ENCODE measurements around the gene CYP4F2. TPM values are rescaled to one million over a fixed set of nuclear protein-coding genes. Genes with fewer than 3 reads are reported as not detected.

CYP4F2 gene
- total and polyA plus RNA-seq, 4 donors = 7.7 to 186 (median 85.2) TPM

DNA sequence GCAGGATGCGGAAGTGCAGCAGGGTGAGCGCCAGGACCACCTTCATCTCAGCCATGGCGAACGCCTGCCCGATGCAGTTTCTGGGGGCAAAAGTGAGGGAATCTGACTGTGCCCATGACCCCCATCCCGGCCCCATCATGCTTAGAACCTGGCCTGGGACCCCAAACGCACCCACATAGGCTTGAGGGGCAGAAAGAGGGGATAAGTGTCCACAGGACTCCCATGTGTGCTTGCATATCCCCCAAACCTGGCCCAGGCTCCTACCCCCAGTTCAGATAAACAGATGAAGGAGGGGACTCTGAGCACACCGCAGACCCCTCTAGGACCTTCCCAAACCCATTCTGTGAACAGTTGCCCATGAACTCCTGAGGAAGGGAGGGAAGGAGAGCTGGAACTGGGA, 16.0 kb upstream of the CYP4F2 start:
- 93% methylated on average over 8 of the region's 8 CpGs for WGBS
- H3K27me3 ChIP-seq (ENCODE audit: control insufficient read depth in 4 of 4, insufficient read depth in 4 of 4, low read length in 3 of 4) = no peaks in the 10 kb centered on the region
- no peak for DNase-seq (ENCODE audit: low spot score)

DNA sequence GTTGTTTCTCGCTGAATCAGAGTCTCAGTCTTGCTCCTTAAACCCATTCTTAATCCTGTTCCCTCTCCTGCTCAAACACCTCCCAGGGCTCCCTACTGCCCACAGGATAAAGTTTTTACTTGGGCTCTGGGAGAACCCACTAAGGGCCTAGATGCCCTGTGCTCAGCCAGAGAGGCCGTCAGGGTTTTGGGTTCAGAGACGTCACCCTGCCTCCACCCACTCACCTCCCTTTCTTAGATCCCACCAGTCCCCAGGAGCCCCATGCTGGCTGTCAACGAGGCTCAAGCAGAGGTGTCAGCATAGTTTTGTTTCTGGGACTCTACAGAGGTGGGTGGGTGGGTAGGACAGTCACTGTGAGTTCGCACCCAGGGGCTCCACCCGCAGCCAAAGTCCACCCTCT, 15.5 kb upstream of the CYP4F2 start:
- no peak overlapping the region for H3K4me3 ChIP-seq (ENCODE audit: low read depth in 1 of 3, low read length in 3 of 3)
- WGBS = 78% methylated on average over 6 of the region's 6 CpGs
- no peaks in the 10 kb centered on the region for H3K9me3 ChIP-seq (ENCODE audit: control insufficient read depth in 4 of 4, low read length in 3 of 4)
- TF ChIP-seq, protein P1, sequence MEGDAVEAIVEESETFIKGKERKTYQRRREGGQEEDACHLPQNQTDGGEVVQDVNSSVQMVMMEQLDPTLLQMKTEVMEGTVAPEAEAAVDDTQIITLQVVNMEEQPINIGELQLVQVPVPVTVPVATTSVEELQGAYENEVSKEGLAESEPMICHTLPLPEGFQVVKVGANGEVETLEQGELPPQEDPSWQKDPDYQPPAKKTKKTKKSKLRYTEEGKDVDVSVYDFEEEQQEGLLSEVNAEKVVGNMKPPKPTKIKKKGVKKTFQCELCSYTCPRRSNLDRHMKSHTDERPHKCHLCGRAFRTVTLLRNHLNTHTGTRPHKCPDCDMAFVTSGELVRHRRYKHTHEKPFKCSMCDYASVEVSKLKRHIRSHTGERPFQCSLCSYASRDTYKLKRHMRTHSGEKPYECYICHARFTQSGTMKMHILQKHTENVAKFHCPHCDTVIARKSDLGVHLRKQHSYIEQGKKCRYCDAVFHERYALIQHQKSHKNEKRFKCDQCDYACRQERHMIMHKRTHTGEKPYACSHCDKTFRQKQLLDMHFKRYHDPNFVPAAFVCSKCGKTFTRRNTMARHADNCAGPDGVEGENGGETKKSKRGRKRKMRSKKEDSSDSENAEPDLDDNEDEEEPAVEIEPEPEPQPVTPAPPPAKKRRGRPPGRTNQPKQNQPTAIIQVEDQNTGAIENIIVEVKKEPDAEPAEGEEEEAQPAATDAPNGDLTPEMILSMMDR (IDR thresholded peaks at IDR 0.05; ENCODE audit: low read depth, low read length, missing input control) = no peak
- TF ChIP-seq, protein P2, sequence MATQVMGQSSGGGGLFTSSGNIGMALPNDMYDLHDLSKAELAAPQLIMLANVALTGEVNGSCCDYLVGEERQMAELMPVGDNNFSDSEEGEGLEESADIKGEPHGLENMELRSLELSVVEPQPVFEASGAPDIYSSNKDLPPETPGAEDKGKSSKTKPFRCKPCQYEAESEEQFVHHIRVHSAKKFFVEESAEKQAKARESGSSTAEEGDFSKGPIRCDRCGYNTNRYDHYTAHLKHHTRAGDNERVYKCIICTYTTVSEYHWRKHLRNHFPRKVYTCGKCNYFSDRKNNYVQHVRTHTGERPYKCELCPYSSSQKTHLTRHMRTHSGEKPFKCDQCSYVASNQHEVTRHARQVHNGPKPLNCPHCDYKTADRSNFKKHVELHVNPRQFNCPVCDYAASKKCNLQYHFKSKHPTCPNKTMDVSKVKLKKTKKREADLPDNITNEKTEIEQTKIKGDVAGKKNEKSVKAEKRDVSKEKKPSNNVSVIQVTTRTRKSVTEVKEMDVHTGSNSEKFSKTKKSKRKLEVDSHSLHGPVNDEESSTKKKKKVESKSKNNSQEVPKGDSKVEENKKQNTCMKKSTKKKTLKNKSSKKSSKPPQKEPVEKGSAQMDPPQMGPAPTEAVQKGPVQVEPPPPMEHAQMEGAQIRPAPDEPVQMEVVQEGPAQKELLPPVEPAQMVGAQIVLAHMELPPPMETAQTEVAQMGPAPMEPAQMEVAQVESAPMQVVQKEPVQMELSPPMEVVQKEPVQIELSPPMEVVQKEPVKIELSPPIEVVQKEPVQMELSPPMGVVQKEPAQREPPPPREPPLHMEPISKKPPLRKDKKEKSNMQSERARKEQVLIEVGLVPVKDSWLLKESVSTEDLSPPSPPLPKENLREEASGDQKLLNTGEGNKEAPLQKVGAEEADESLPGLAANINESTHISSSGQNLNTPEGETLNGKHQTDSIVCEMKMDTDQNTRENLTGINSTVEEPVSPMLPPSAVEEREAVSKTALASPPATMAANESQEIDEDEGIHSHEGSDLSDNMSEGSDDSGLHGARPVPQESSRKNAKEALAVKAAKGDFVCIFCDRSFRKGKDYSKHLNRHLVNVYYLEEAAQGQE (IDR thresholded peaks at IDR 0.05) = no peak
- TF ChIP-seq JUND (IDR thresholded peaks at IDR 0.05) (no peak), NR2F2 (IDR thresholded peaks at IDR 0.05) (no peak), FOXA1 (IDR thresholded peaks at IDR 0.05) (no peak), RAD21 (IDR thresholded peaks at IDR 0.05) (no peak), HNF4A (conservative IDR thresholded peaks at IDR 0.05) (no peak), GABPA (IDR thresholded peaks at IDR 0.05 in 1 of 2, conservative IDR thresholded peaks at IDR 0.05 in 1 of 2) (no peak), SP1 (IDR thresholded peaks at IDR 0.05) (no peak), TAF1 (conservative IDR thresholded peaks at IDR 0.05) (no peak), RXRA (IDR thresholded peaks at IDR 0.05) (no peak), HNF4G (IDR thresholded peaks at IDR 0.05) (no peak), FOXA2 (IDR thresholded peaks at IDR 0.05) (no peak), YY1 (IDR thresholded peaks at IDR 0.05) (no peak), EGR1 (IDR thresholded peaks at IDR 0.05; ENCODE audit: low read depth in 2 of 2) (no peak)
- TF ChIP-seq, protein P3, sequence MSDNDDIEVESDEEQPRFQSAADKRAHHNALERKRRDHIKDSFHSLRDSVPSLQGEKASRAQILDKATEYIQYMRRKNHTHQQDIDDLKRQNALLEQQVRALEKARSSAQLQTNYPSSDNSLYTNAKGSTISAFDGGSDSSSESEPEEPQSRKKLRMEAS (IDR thresholded peaks at IDR 0.05) = no peak
- TF ChIP-seq, protein P4, sequence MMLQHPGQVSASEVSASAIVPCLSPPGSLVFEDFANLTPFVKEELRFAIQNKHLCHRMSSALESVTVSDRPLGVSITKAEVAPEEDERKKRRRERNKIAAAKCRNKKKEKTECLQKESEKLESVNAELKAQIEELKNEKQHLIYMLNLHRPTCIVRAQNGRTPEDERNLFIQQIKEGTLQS (IDR thresholded peaks at IDR 0.05) = no peak
- TF ChIP-seq, protein P5, sequence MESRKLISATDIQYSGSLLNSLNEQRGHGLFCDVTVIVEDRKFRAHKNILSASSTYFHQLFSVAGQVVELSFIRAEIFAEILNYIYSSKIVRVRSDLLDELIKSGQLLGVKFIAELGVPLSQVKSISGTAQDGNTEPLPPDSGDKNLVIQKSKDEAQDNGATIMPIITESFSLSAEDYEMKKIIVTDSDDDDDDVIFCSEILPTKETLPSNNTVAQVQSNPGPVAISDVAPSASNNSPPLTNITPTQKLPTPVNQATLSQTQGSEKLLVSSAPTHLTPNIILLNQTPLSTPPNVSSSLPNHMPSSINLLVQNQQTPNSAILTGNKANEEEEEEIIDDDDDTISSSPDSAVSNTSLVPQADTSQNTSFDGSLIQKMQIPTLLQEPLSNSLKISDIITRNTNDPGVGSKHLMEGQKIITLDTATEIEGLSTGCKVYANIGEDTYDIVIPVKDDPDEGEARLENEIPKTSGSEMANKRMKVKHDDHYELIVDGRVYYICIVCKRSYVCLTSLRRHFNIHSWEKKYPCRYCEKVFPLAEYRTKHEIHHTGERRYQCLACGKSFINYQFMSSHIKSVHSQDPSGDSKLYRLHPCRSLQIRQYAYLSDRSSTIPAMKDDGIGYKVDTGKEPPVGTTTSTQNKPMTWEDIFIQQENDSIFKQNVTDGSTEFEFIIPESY (IDR thresholded peaks at IDR 0.05) = no peak
- H3K27ac ChIP-seq (ENCODE audit: low read depth in 1 of 2, low read length in 2 of 2) = no peak overlapping the region
- H3K4me1 ChIP-seq (ENCODE audit: control insufficient read depth in 4 of 4, insufficient read depth in 4 of 4, low read length in 3 of 4) = no peaks in the 10 kb centered on the region
- DNase-seq (ENCODE audit: low spot score) = no peak
- no peak overlapping the region for H3K9ac ChIP-seq (ENCODE audit: low read depth in 1 of 2, low read length in 2 of 2)
- H3K36me3 ChIP-seq (ENCODE audit: control insufficient read depth in 4 of 4, insufficient read depth in 3 of 4, low read depth in 1 of 4, low read length in 3 of 4) = peaks cover 6 to 40% (median 24%) of the 10 kb centered on the region in 4 donors
- no peaks in the 10 kb centered on the region for H3K27me3 ChIP-seq (ENCODE audit: control insufficient read depth in 4 of 4, insufficient read depth in 4 of 4, low read length in 3 of 4)

More for the DNA sequence above, 16.0 kb upstream of the CYP4F2 start:
- H3K27ac ChIP-seq (ENCODE audit: low read depth in 1 of 2, low read length in 2 of 2) = no peak overlapping the region
- H3K9me3 ChIP-seq (ENCODE audit: control insufficient read depth in 4 of 4, low read length in 3 of 4) = no peaks in the 10 kb centered on the region
- no peak overlapping the region for H3K4me3 ChIP-seq (ENCODE audit: low read depth in 1 of 3, low read length in 3 of 3)
- no peak for TF ChIP-seq HNF4G (IDR thresholded peaks at IDR 0.05)
- TF ChIP-seq TAF1 (conservative IDR thresholded peaks at IDR 0.05) = no peak
- no peak for TF ChIP-seq NR2F2 (IDR thresholded peaks at IDR 0.05)
- no peak for TF ChIP-seq FOXA1 (IDR thresholded peaks at IDR 0.05)
- TF ChIP-seq SP1 (IDR thresholded peaks at IDR 0.05) = no peak
- TF ChIP-seq, protein P1 (IDR thresholded peaks at IDR 0.05; ENCODE audit: low read depth, low read length, missing input control) = no peak
- H3K9ac ChIP-seq (ENCODE audit: low read depth in 1 of 2, low read length in 2 of 2) = no peak overlapping the region
- H3K36me3 ChIP-seq (ENCODE audit: control insufficient read depth in 4 of 4, insufficient read depth in 3 of 4, low read depth in 1 of 4, low read length in 3 of 4) = peaks cover 6 to 43% (median 26%) of the 10 kb centered on the region in 4 donors
- H3K4me1 ChIP-seq (ENCODE audit: control insufficient read depth in 4 of 4, insufficient read depth in 4 of 4, low read length in 3 of 4) = no peaks in the 10 kb centered on the region

Data from liver (tissue), 9 donors.